GM18873 (cell line): ENCODE data around the gene PARP6.

Experiments used
- ATAC-seq: cut with Tn5 transposase; IDR thresholded peaks from one replicate; pipeline ENCODE4 v1.9.1; 2021; ENCODE audit warnings: mild to moderate bottlenecking, moderate library complexity, moderate number of reproducible peaks; ENCODE audit not compliant: unreplicated experiment, low FRiP score

Gene PARP6

DNA sequence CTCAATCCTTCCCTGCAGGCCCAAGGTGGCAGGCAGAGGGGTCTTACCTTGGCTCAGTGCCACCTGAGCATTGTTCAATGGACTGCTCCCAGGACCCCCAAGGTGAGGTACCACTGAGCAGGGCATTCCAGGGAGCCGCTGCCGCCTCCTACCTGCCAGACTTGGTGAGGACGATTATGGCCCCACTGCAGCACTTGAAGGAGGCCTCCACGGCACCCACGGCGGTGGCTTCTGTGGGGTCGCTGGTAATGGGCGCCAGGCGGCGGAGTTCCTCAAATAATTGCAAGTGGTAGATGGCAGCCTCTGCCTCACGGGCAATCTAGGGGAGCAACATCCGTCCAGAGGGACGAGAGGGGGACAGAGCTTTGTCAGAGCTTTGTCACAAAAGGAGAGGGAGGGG lies 70.1 kb downstream of the PARP6 start:
- no peak for ATAC-seq

DNA sequence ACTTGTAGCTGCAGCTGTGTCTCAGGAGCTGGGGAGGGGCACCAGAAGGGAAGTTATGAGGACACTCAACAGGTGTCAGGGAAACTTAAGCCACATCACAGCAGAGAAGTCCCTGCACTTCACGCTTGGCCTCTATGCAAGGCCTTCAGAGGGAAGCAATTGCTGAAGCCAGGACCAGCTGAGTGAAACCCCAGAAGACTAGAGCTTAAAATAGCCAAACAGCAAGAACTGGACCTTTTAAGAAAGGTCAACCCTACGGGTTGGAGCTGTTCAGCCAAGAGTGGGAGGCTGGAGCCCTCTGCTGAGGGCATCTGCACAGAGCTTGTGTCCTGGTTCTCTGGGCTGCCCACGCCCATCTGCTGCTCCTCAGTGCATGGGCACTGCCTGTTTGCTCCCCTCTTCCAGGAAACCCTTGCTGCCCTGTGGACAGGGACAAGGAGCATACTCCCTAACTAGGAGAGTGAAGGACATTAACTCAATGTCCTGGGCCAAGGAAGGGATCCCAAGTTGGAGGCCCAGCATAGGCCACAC lies 70.9 kb downstream of the PARP6 start:
- ATAC-seq = no peak

DNA sequence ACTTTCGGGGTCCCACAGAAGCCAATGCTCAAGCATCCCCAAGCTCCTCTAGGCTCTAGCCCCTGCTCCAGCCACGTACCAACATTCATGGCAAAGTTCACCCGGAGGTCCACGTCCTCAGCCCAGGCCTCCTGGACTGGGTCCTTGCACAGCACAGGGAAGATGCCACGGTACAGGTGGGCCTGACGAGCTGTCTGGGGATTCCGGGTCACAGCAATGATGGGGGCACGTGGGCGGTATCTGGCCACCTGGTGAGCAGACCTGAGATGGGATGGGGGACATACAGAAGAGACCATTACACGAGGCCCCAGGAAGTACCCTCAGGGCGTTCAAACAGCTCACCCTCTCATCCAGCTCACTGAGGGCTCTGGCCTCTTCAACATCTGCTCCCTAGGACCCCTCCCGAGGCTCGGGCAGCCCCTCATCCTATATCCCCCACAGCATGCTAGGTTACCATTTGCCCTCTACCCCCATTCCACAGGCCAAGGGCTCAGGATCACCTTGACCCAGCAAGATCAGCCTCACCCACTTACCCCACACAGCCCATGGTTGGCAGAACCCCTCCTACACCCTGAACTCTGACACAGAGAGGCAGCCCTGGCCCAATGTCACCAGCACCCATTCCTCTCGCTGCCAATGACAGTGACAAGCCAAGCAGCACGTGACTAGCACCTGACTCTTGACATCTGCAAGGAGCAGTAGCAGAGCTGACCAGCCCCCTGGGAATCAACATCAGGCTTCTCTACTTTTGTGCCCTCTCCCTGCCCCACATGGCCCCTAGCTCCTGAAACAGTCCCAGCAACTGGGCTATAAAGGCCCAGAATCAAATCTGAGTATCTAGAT lies 71.7 kb downstream of the PARP6 start:
- ATAC-seq = no peak

DNA sequence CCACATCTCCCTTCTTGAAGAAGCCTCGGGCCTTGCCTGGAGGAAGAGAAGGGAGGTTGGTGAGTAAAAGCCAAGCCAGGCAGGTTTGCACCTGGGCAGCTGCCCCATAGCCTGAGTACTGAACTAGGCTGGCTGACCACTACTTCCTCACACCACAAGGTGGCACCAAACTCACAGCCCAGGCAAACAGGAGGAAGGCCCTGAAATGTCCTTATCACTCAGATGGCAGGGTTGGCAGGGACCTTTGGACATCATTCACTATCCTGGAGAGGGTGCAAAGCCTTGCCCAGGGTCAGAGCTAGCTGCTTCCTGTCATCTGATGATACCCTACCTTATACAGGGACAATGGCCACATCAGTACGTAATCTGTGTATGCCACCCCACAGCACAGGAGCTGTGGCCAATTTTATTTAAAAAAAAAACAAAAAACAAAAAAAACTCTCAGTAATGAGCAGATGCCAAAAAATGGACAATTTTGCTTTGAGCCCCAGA lies 72.6 kb downstream of the PARP6 start:
- no peak for ATAC-seq

DNA sequence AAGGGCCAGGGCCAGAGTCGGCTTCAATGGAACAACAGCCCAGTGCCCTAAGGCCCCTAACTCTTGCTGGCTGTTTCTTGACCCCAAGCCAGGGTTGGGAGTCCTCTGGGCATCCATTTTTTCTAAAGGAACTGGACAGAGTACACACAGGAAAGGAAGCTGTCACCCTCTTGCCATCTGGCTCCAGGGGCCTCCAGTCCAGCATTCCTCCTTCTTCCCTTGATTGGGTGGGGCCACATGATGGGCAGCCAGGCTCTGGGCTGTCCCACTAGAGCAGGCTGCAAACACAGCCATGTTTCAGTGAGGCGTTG lies 73.2 kb downstream of the PARP6 start:
- ATAC-seq = no peak

DNA sequence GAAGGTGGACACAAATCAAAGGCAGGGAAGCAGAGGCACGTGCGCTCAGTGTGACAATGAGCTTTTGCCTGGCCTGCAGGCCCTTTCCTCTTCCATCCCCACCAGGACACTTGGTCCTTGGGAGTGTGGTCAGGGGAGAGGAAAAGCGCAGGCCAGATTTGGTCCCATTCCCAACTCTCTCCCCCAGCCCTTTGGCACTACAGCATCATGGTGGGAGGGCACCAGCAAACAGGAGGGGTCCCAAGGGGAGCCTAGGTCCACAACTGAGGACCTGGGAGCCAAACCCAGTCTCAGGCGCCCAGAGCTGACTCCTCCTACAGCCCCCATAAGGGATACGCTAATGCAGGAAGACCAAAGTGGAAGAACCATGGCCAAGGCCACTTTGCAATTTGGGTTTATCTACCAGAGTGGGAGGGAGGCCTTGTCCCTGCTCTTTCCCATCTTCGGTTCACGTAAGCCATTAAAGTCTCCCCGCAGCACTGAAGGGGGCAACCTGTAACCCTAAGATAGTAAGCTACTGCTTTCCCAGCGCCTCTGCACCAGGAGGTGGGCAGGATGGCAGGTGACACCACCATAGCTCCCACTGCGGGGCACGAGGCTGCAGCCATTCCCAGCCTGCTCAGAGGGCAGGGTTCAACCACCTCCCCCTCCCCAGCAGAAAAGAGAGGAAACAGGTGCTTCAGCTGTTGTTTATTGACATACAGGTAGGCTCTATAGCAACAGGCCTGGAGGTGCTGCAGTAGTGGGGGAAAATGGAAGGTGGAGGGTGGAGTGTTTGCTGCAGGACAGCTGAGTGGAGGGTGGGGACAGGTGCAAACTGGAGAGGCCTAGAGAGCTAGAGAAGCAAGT lies 73.8 kb downstream of the PARP6 start:
- ATAC-seq = no peak

DNA sequence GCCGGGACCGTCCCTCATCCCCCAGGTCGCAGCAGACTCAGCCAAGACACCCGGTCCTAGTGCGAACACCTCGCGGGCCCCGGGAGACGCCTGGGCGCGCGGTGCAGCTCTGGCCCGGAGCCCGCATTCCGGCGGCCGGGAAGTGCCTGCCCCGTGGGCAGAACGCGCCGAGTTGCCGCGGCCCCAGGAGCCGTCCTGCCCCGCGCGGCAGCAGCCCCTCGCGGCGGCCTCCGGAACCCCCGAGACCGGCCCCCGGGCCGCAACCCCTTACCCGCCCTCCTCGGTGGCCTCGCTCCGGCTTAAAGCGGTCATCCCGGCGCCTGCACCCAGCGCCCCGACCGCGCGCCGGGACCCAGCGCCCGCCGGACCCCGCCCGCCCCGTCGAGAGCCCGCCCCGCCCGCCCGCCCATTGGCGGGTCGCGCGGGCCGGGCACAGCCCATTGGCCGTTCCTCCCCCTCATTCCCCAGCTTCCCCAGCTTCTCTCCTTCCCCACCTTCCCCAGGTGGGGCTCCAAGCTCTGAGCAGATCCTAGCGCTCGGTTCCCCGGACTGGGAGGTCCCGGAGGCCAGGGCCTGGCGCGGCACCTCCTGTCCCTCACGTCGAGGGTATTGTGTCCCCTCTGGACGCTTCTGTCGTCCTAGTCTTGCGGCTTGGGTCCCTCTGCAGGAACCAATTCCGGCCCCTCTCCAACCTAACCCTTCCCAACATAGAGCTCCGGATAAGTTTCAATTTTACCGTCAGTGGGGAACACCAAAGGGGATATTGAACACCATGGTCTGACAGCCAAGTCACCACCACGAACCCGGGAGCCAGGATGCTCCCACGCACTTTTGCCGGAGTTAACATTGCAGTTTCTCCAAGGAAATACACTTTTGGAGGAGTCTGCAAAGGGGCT lies 74.6 kb downstream of the PARP6 start, which contains the start of gene GRAMD2A:
Gene GRAMD2A (minus strand): TSS at position 328 of the 896 bp plus-strand sequence.
- ATAC-seq = no peak

DNA sequence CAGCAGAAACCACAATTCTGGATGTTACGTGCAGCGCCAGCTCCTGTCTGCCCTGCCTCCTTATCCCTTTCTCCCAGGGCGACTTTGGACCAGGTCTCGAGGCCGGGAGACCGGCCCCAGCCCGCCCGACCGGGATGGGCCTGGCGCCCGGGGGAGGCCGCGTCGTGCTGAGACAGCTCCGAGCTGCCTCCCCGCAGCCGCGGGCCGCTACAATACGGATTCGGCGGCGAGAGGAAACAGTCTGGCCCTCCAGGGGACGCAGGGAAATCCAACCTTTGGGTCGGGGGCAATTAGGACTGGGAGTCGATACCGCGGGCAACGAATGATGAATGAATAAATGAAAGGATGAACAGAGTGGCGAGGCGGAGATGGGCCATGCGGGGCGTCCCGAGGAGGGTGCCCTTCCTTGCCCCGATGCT lies 75.3 kb downstream of the PARP6 start:
- no peak for ATAC-seq

DNA sequence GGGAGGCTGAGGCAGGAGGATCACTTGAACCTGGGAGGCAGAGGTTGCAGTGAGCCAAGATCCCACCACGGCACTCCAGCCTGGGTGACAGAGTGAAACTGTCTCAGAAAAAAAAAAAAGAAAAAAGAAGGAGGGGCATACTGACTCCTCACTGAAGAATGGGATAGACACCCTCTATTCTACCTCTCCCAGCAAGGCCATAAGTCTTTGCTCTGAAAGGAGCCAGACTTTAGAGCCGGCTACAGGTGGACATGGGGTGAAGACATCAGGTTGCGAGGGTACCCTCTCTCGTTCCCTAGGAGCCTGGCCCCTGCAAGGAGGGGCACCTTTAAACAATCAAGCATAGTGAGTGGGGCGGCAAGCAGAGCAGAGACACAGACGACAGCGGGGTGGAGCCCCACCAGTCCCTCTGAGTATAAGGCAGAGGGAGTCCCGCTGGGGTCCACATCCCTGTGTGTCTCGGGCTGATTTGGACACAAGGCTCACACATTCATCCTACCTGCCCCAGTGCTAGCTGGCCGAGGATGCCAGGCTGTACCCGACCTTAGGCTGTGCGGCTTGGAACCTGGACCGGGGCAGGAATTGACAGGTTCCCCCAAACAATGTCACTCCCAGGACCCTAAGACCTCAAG lies 75.8 kb downstream of the PARP6 start:
- ATAC-seq = no peak

DNA sequence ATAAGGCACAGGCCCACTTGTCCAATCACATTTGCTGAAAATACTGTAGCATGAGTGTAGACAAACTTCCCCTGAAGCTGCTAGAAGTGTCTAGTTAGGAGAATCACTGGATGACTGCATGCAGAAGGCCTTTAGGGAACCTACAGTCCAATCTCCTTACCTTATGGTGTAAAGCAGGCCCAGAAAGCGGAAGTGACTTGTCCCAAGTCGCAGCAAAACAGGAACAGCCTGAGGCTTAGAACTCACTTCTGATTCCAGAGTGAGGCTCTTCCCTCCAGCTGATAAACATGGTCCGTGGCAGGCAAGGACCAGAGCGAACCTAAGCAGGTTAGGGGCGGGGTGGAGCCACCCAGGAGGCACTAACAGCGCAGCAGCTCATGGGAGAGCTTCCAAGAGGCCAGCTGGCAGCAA lies 77.2 kb downstream of the PARP6 start:
- no peak for ATAC-seq

DNA sequence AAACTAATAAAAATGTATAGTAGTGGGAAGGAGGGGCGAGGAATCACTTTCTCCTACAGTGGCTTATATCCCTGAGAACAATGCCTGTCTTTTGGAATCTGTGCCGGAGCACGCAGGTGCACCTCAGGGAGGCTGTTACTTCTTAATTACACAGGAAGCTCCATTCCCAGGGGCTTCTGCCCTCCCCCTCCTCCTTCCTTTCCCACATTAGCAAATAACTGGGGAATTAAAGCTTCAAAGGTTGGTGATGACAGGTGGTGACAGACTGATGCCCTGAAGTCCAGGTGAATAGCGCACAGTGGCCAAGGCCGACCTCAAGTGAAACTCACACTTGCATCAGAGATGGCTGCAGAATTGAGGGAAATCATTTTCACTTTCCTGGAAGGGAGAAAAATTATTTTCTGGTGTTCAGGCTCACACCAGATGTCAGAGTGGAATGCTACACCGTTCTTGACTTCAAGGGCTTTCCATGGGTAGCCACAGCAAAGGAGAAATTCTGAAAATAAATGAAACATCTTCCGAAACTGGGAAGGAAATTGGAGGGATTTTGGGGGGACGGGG lies 78.4 kb downstream of the PARP6 start:
- no peak for ATAC-seq

DNA sequence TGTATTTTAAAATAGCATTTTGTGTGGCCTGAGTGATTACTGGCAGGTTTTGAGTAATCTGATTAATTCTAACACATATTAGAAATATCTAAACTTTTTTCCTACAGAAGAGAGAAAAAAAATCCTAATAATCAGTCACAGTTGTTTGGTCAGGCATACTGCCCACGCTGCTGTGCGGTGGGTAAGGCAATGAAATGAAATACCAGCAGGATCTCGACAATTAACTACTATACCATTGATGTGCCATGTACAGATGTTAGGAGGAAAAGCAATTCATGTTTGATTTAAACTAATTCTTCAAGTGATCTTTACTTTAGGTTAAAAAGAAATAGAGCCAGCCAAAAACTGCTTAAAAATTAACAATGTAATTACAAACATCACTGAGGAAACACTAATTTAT lies 79.9 kb downstream of the PARP6 start:
- no peak for ATAC-seq
